ENCODE results near the gene SIM1.

DNA sequence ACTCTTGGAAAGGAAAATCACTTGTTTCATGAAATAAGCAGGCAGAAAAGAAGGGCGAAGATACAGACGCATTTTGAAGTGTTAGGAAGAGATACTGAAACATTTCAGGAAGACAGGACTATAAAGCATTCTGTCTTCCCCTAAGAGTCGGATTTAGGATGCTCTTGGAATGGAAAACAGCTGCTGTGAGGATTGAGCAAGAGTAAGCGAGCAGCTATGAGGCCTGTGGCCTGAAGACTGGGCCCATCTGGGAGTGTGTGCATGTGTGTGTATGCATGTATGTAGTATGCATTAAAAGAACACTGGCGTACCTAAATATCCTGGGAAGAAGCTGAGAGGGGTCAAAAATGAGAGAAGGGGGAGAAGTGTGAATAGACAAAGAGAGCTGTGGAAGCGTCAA is 83.6 kb downstream of the SIM1 start:
- TF ChIP-seq CTCF (IDR thresholded peaks at IDR 0.05; ENCODE audit: low read length) (no peak), EZH2 (IDR thresholded peaks at IDR 0.05; ENCODE audit: borderline replicate concordance, low read length) (no peak)

Measured in OCI-LY1 (cell line).